ENCODE measurements around the gene MYO15A. TPM values are rescaled to one million over a fixed set of nuclear protein-coding genes. Genes with fewer than 3 reads are reported as not detected.
A peak's percentile ranks its signal among the peaks of the same experiment; 100 is the strongest.

MYO15A gene
- total RNA-seq, 2 donors from 2014 or later = 2.3 to 6.1 TPM

GRCh38 chr17:18184143-18185031 lies 75.8 kb downstream of the MYO15A start:
- peak overlapping the region; percentile 91 to 92 for H3K27ac ChIP-seq
- H3K4me3 ChIP-seq = peak overlapping the region; percentile 93
- H3K36me3 ChIP-seq = no peaks in the 10 kb centered on the region
- DNase-seq (ENCODE audit: low spot score) (peak; percentile 19), ATAC-seq (ENCODE audit: insufficient number of reproducible peaks, low FRiP score, low read depth) (no peak)
- H3K27me3 ChIP-seq (replicated peaks; ENCODE audit: insufficient read depth) = no peaks in the 10 kb centered on the region
- H3K9me3 ChIP-seq = no peaks in the 10 kb centered on the region
- no peak for TF ChIP-seq CTCF (IDR thresholded peaks at IDR 0.05)
- H3K4me1 ChIP-seq (ENCODE audit: control insufficient read depth in 1 of 2, low read depth in 2 of 2) = peaks cover 38 to 55% of the 10 kb centered on the region in 2 donors

DNA sequence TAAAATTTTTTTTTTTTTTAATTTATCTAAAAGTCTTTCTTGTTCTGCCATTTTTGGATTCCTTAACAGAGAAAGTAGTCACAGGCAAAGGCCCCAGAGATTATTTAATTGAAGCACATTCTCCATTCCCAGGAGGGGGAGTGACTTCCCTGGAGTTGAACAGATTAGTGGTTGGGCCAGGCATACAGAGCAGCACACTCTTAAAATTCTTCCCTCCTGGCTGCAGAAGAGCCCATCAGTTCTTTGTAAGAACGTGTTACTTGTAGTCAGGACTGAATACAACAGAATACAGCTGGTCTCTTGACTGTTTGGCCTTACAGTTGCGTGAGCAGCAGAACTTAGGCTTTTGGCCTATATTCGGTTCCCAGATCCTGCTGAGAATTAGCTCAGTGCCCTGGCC lies 76.8 kb downstream of the MYO15A start:
- no peaks in the 10 kb centered on the region for H3K27me3 ChIP-seq (replicated peaks; ENCODE audit: insufficient read depth)
- peak overlapping the region; percentile 93 for H3K4me3 ChIP-seq
- DNase-seq (ENCODE audit: low spot score) = no peak
- no peak for TF ChIP-seq CTCF (IDR thresholded peaks at IDR 0.05)
- ATAC-seq (ENCODE audit: insufficient number of reproducible peaks, low FRiP score, low read depth) = no peak
- H3K36me3 ChIP-seq = no peaks in the 10 kb centered on the region
- no peaks in the 10 kb centered on the region for H3K9me3 ChIP-seq
- H3K4me1 ChIP-seq (ENCODE audit: control insufficient read depth in 1 of 2, low read depth in 2 of 2) = peaks cover 48 to 66% of the 10 kb centered on the region in 2 donors
- peak overlapping the region; percentile 35 to 92 for H3K27ac ChIP-seq

GRCh38 chr17:18185832-18186626 lies 77.5 kb downstream of the MYO15A start:
- Histone ChIP-seq H3K4me1 (ENCODE audit: control insufficient read depth in 1 of 2, low read depth in 2 of 2) (peaks cover 54 to 72% of the 10 kb centered on the region in 2 donors), H3K27ac (peak overlapping the region; percentile 35 to 92)

DNA sequence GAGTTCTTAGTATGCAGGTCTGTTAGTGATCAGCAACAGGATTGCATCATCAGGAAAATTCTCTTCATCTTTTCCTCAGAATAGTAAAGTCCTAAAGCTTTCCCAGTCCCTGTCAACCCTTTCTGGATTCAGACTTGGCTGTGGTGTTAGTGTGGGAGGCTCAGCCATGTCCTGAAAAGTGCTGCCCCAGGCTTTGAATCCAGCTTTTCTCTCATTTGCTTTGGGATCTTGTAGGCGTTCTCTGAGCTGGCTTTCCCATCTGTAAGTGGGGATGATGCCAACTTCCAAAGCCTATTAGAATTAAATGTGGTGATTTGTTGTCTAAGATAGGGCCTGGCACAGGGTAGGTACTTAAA lies 78.0 kb downstream of the MYO15A start:
- no peaks in the 10 kb centered on the region for H3K9me3 ChIP-seq
- DNase-seq (ENCODE audit: low spot score) (no peak), ATAC-seq (ENCODE audit: insufficient number of reproducible peaks, low FRiP score, low read depth) (no peak)
- peaks cover 60 to 73% of the 10 kb centered on the region in 2 donors for H3K4me1 ChIP-seq (ENCODE audit: control insufficient read depth in 1 of 2, low read depth in 2 of 2)
- TF ChIP-seq CTCF (IDR thresholded peaks at IDR 0.05) = no peak
- peak overlapping the region; percentile 35 to 92 for H3K27ac ChIP-seq
- no peaks in the 10 kb centered on the region for H3K36me3 ChIP-seq
- H3K4me3 ChIP-seq = peak overlapping the region; percentile 93
- no peaks in the 10 kb centered on the region for H3K27me3 ChIP-seq (replicated peaks; ENCODE audit: insufficient read depth)

More at GRCh38 chr17:18185832-18186626, 77.5 kb downstream of the MYO15A start:
- Histone ChIP-seq H3K36me3 (no peaks in the 10 kb centered on the region), H3K9me3 (no peaks in the 10 kb centered on the region), H3K27me3 (replicated peaks; ENCODE audit: insufficient read depth) (no peaks in the 10 kb centered on the region), H3K4me3 (peak overlapping the region; percentile 93)
- no peak for TF ChIP-seq CTCF (IDR thresholded peaks at IDR 0.05)
- ATAC-seq (ENCODE audit: insufficient number of reproducible peaks, low FRiP score, low read depth) (no peak), DNase-seq (ENCODE audit: low spot score) (no peak)

- TF ChIP-seq CTCF (IDR thresholded peaks at IDR 0.05) = no peak
- peak overlapping the region; percentile 93 for H3K4me3 ChIP-seq
- DNase-seq (ENCODE audit: low spot score) = no peak
- H3K27me3 ChIP-seq (replicated peaks; ENCODE audit: insufficient read depth) = no peaks in the 10 kb centered on the region
- no peaks in the 10 kb centered on the region for H3K9me3 ChIP-seq
- peak overlapping the region in 1 of 2 donors; percentile 92 for H3K27ac ChIP-seq
- H3K36me3 ChIP-seq = no peaks in the 10 kb centered on the region
- peaks cover 61 to 73% of the 10 kb centered on the region in 2 donors for H3K4me1 ChIP-seq (ENCODE audit: control insufficient read depth in 1 of 2, low read depth in 2 of 2)
- ATAC-seq (ENCODE audit: insufficient number of reproducible peaks, low FRiP score, low read depth) = no peak
These were observed 78.7 kb downstream of the MYO15A start for GRCh38 chr17:18187226-18187625.
